Uterus (tissue), 2 donors: ENCODE results near the gene PKD1L1.

Experiments
- POLR2A ChIP-seq, 2 donors: fragments of 450-650 bp; IDR thresholded peaks; one replicate each; pipeline ENCODE4 v1.6.1; 2016; ENCODE audit warnings: antibody characterized with exemption in 2 of 2, mild to moderate bottlenecking in 1 of 2, moderate library complexity in 1 of 2
- TF ChIP-seq, protein P1 (sequence below), 4 experiments: fragments of 200-600 bp in 2 of 4; fragments of 450-650 bp in 2 of 4; sonication (generic) in 2 of 4; IDR thresholded peaks; one replicate each; pipeline ENCODE4 v1.5.1; 2016 to 2019; ENCODE audit warnings: antibody characterized with exemption in 4 of 4, mild to moderate bottlenecking in 2 of 4, moderate library complexity in 1 of 4

DNA sequence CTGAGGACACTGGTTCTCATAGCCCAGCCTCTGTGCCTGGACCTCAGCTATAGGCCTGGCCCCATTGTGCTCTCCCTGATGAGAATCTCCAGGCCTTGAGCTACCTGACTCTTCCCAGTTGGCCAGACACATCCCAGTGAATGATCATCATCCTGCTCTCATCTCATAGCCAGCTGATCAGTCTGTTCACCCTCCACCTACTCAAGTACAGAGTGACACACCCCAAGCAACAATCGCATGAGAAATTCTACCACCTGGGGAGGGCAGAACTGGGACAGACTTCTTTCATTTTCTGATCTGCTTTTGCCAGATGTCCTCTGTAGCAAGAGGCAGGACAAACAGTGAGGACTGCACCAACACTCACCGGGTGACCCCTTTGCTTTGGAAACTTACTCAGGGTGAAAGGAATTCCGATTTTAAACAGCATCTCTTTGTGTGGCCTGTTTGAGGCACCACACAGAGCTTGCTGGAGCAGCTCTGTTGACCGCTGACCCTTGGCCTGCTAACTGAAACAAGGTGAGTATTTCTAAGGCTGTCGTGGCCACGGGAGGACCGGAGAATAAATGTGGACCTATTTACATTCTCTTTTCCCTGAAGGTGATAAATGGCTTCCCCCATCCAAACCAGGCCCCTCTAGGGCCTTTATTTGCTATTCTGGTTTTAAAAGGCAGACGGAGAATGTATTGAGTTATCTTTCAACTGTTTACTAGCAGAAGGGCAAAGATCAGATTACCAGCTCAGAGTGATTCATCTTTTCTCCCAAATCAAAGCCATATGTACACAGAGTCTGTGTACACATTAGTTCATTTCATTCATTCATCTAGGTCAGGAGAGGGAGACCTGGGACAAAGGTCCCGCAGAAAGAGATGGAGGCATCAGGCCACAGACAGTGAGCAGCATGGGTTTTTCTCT lies 184.9 kb downstream of the PKD1L1 start:
- TF ChIP-seq, protein P1, sequence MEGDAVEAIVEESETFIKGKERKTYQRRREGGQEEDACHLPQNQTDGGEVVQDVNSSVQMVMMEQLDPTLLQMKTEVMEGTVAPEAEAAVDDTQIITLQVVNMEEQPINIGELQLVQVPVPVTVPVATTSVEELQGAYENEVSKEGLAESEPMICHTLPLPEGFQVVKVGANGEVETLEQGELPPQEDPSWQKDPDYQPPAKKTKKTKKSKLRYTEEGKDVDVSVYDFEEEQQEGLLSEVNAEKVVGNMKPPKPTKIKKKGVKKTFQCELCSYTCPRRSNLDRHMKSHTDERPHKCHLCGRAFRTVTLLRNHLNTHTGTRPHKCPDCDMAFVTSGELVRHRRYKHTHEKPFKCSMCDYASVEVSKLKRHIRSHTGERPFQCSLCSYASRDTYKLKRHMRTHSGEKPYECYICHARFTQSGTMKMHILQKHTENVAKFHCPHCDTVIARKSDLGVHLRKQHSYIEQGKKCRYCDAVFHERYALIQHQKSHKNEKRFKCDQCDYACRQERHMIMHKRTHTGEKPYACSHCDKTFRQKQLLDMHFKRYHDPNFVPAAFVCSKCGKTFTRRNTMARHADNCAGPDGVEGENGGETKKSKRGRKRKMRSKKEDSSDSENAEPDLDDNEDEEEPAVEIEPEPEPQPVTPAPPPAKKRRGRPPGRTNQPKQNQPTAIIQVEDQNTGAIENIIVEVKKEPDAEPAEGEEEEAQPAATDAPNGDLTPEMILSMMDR (IDR thresholded peaks at IDR 0.05), result no peak
- no peak for TF ChIP-seq POLR2A (IDR thresholded peaks at IDR 0.05)
